Stimulated activated CD8-positive, alpha-beta memory T cell treated with anti-CD3 and anti-CD28 coated beads, Interleukin-15, amount 100 ng/mL, for 4 hours (primary cell): ENCODE measurements around the gene PPFIBP1.

Experiments
- DNase-seq, 2 donors: peaks; one replicate each; pipeline ENCODE4 v3.0.0-alpha.2; 2020; ENCODE audit warnings: low read depth in 2 of 2

PPFIBP1 gene

GRCh38 chr12:27513155-27513824, 10.7 kb upstream of the PPFIBP1 start:
- no peak for DNase-seq

- no peak for DNase-seq
Observed at GRCh38 chr12:27515671-27516070, 8.3 kb upstream of the PPFIBP1 start.

GRCh38 chr12:27516625-27517024, 7.4 kb upstream of the PPFIBP1 start:
- DNase-seq: no peak

GRCh38 chr12:27517546-27517945, 6.5 kb upstream of the PPFIBP1 start:
- no peak for DNase-seq

- no peak for DNase-seq
Observed at GRCh38 chr12:27517961-27518665, 5.9 kb upstream of the PPFIBP1 start.

- DNase-seq: no peak
Observed at GRCh38 chr12:27521066-27521465, 2.9 kb upstream of the PPFIBP1 start.

- no peak for DNase-seq
Observed at GRCh38 chr12:27521981-27522380, 2.0 kb upstream of the PPFIBP1 start.

- no peak for DNase-seq
Observed at GRCh38 chr12:27523305-27523641, 733 bp upstream of the PPFIBP1 start.

GRCh38 chr12:27524494-27524835, 459 bp downstream of the PPFIBP1 start:
- no peak for DNase-seq

GRCh38 chr12:27524839-27525753, 1.1 kb downstream of the PPFIBP1 start:
- DNase-seq: no peak

GRCh38 chr12:27527512-27527911, 3.5 kb downstream of the PPFIBP1 start:
- no peak for DNase-seq

GRCh38 chr12:27528788-27529187, 4.8 kb downstream of the PPFIBP1 start:
- no peak for DNase-seq

- no peak for DNase-seq
Observed at GRCh38 chr12:27530157-27530922, 6.3 kb downstream of the PPFIBP1 start.

- DNase-seq: no peak
Observed at GRCh38 chr12:27531896-27532295, 7.9 kb downstream of the PPFIBP1 start.

- no peak for DNase-seq
Observed at GRCh38 chr12:27534060-27534764, 10.2 kb downstream of the PPFIBP1 start.

GRCh38 chr12:27534765-27535161, 10.8 kb downstream of the PPFIBP1 start:
- DNase-seq: no peak

- no peak for DNase-seq
Observed at GRCh38 chr12:27535318-27535717, 11.3 kb downstream of the PPFIBP1 start.

GRCh38 chr12:27537855-27538675, 14.1 kb downstream of the PPFIBP1 start:
- DNase-seq: no peak

- no peak for DNase-seq
Observed at GRCh38 chr12:27539191-27539631, 15.2 kb downstream of the PPFIBP1 start.

GRCh38 chr12:27541031-27541719, 17.2 kb downstream of the PPFIBP1 start:
- DNase-seq: no peak
